Hematopoietic multipotent progenitor cell (in vitro differentiated cells): ENCODE results near the gene CPE. TPM values are rescaled to one million over a fixed set of nuclear protein-coding genes. Genes with fewer than 3 reads are reported as not detected.

Experiments
- DNase-seq, 3 donors: peaks; one replicate each; pipeline ENCODE4 v3.0.0-alpha.2; 2011 to 2015; ENCODE audit warnings: low read depth in 2 of 3, low spot score in 2 of 3
- total RNA-seq: library from RNA; depleted of rRNA; stranded (reverse); fragments of >200 nt; gene quantifications from one replicate; pipeline ENCODE4 v1.2.3, GENCODE V29; 2012

Gene CPE
- total RNA-seq, 1 donor, result under 0.01 TPM

DNA sequence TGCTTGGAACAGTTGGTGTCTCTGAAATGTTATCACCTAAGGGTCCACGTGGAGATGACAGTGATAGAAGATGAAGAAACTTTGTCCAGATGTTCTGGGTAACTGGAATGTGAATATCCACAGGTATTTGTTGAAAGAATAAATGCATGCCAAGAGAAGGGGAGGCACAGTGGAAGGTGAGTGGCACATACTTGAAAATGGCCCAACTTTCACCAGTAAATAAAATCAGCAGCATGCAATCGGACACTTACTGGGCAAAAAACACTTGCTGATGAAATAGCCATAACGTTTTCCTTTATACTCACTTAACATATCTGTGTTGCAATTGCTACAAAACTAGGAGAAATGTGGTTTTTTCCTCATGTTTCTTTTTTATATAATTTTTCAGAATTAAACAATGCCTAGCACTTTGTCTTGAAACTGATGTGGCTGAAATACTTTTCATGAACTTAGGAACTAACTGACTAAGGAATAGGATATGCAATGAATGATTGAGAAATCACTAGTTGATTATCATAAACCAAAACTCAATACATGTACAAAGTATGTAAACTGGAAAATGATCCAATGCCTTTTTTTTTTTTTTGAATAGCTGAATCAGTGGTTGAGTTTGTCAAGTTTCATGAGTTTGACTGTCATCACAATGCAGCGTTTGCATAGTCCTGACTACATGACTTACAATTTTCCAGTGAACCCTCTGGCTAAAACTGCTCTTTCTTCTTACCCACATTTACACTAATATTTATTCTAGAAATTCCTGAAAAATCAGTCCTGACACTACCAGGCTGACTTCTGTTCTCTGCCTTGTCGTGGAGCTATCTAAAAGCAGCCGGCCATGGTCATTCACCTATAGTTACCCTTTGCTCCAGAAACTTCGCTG, 127.4 kb downstream of the CPE start:
- DNase-seq, result no peak

DNA sequence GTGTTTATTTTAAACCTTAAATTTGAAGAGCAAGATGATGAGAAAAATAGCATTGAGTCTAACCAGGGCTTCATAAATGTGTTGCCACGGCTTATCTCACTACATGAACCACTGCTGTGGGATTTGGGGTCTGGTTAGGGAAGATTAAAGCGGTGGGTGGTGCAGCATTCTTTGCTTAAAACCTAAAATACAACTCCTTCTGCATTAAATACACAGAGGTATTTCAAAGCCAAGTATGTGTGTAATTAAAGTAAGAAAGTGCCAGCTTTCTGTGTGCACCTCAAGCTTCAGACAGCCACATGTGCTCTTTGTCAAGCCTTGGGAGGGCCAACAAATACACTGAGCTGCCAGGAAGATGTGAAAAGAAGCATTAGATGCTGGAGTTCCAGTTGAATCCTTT, 128.0 kb downstream of the CPE start:
- peak in 1 of 3 donors; percentile 6 for DNase-seq

DNA sequence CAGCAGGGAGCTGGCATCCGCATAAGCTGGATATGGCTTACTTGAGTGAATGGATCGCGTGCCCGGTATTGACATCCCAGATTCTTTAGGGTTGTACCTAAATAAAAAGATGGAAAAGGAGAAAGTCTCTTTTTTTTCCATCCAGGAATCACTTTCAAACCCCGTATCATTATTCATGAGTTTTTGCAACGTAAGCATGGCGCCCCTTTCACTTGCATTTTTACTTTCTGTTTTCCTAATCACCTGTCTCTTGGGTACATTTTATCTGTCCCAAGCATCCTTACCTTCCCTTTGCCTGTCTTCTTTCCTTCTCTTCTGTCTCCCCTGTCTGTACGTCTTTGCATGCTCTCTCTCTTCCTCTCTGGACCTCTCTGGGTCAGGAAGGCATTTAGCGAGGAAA, 128.6 kb downstream of the CPE start:
- no peak for DNase-seq

DNA sequence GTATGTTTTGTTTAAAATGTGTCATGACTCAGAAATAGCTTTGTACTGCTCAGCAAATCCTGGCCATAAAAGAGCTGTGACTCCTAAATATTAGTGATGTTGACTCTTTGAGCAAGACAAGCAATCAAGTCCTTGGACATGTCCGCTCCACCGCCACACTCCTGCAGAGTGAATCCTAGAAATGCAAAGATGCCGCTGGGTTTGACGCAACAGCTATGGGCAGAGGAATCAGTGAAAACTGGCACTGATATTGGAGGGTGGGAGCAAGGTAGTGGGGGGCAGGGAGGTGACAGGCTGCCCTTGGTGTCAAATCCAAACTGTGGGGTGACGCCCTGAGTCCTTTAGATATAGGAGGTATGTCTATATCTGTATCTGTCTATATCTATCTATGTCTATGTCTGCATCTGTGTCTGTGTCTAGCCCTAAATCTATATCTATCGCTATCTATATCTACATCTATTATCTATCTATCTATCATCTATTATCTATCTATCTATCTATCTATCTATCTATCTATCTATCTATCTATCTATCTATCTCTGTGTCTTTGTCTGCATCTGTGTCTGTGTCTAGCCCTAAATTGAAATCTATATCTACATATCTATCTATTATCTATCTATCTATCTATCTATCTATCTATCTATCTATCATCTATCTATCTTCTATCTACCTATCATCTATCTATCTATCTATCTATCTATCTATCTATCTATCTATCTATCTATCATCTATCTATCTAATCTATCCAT, 129.7 kb downstream of the CPE start:
- DNase-seq, result no peak

DNA sequence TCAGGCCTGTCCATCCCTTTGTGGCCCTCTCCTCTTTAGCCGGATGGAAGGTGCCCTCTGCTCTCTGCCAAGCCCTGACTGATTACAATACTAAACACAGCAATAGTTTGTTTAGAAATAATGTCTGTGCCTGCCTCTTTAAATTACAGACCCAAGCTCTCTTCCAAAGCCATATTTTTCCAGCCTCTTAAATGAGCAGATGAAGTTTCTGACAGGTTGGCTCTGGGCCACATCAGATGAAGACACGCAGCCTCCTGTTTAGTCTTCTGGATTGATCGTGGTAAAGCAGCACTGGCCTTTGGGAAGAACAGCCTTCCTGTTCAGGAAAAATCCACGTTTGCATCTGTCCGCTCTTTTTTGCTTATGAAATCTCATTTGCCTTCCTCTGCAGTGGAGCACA, 133.6 kb downstream of the CPE start:
- DNase-seq, result no peak

DNA sequence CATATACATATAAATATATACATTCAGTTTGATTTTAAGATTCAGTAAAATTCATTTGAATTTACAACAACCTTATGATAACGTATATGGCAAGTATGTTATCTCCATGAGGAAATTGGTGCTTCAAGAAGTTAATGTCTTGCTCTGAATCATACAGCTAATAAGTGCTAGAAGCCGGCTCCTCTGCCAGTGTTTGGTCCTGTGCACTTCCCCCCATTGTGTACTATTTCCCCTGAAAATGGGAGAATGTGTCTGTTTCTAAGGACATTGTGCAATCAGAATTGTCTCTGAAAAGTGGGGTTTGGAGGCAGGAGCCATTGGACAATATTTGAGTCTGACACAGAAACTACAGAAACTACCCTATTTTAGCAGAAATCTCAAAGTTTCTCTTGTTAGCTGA, 135.9 kb downstream of the CPE start:
- DNase-seq, result no peak

DNA sequence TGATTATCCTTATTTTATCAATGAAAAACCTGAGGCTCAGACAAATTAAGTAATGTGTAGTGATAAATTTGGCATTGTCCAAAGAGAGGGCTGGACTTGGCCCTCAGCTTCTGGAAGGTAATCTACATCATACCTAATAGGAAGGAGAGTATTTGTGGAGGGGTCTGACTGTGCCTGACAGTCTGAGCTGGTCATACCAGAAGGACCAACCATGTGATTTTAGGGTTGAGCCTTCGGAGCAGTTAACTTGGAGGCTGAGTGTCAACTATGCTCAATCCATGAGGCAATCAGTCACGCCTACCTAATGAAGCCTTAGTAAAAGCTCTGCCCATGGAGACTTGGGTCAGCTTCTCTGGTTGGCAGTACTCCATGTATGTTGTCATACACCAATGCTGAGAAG, 136.4 kb downstream of the CPE start:
- DNase-seq, result no peak

DNA sequence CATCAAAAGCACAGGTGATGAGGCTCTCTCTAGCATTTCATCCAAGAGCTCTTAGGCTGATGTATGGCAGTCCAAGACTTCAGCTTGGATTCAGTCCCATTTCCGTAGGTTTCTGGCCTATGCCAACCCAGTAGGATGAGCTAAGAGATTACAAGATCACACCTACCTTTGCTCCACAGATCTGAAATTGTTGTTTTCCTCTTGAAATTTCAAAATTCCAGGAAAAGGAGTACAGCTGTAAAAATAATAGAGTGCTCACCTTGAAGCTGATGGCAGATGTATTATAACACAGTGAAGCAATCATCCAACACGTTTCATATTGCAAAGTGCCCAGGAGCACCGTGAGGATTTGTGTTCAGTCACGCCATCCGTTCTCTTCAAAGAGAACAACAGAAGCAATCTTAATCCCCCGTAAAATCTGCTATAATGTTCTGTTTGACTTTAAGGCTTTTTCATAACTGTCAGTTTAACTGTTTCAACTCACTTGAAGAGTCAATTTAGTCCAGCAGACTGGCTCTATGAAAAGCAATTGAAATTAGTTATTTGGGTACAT, 137.5 kb downstream of the CPE start:
- DNase-seq, result no peak

DNA sequence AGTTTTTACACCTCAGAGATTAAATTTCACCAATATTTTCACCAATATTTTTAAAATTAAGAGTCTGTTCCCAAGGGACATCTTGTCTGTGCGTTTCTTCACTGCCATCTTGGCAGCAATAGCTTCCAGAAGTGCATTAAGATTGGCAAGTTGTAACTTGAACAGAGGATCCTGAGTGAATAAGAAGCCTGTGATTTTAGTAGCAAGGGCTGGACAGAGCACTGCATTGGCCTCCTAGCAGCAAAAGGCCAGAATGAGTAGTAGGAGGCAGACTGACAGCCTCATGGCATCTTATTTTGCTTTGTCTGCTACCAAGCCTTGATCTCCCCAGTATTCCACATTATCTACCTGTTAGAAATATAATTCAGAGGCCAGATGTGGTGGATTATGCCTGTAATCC, 138.4 kb downstream of the CPE start:
- no peak for DNase-seq

DNA sequence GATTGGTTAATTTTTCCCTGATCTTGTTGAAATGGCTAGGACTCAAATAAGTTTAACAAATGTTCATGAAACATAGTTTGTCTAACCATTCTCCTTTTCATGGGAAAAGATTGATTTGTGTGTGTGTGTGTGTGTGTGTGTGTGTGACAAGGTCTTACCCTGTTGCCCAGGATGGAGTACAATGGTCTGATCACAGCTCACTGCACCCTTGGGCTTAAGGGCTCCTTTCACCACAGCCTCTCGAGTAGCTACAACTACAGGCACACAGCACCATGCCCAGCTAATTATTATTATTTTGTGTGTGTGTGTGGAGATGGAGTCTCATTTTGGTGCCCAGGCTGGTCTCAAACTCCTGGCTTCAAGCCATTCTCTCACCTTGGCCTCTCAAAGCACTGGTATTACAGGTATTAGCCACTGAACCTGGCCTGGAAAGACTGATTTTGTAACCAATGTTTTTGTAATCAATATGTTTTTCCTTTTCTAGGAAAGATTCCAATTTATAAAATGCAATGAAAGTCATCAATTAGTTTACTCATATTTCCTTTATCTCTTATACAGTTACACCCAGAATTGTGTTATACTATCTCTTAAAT, 139.3 kb downstream of the CPE start:
- DNase-seq, result no peak

DNA sequence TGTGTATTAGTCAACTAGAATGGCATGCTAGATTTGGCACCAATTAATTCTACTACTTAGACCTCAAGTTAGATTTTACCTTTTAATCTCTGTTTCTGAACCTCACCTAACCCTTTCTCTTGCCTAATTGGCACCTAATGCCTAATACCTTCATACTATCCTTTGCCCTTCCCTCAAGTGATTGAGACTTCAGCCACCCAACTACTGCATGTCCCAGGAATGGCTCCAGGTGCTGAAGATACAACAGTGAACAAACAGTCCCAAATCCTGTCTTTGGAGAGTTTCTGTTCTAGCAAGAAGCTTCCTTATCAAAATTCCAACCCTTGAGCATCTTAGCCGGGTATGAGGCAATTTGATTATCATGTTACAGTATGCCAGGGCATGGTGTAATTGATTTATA, 139.9 kb downstream of the CPE start:
- no peak for DNase-seq

DNA sequence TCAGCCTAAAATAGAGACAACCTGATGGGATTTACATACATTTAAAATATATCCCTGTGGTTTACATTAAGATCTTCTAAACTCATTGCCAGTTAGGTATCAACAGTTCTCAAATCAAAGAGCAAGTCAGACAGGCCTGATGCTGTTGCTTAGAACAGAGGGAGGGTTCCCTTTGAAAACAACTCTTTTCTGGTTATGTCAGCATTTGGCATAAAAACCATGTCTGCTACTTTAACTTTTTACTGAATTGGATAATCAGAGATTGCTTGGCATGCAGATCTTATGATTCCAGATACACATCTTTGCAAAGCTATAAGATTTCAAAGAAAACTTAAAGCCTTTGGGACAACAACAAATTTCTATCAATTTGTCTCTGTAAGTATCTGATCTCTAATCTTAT, 140.8 kb downstream of the CPE start:
- no peak for DNase-seq

DNA sequence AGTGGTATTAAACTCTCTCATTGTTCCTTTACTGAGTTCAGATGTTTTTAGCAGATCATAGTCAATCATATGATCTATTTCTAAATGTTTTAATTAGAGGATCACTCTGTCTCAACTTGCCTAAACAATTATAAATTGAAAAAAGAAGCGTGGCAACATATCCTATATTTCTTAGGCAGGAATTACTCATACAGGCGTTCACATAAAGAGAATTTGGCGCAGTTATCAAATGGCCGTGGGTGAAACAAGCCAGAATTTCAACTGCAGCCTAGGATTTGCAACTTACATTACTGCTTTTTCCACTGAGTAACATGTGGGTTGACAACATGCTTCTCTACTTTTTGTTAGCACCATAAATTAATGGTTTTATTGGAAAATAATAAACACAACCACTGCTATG, 141.3 kb downstream of the CPE start:
- DNase-seq, result no peak

DNA sequence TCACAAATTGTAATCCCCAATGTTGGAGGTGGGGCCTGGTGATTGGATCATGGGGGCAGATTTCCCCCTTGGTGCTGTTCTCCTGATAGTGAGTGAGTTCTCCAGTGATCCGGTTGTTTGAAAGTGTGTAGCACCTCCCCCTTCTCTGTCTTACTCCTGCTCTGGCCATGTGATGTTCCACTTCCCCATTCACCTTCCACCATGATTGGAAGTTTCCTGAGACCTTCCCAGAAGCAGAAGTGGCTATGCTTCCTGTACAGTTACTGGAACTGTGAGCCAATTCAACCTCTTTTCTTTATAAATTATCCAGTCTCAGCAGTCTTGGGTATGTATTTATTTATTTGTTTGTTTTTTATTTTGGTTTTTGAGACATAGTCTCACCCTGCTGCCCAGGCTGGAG, 143.2 kb downstream of the CPE start:
- no peak for DNase-seq

DNA sequence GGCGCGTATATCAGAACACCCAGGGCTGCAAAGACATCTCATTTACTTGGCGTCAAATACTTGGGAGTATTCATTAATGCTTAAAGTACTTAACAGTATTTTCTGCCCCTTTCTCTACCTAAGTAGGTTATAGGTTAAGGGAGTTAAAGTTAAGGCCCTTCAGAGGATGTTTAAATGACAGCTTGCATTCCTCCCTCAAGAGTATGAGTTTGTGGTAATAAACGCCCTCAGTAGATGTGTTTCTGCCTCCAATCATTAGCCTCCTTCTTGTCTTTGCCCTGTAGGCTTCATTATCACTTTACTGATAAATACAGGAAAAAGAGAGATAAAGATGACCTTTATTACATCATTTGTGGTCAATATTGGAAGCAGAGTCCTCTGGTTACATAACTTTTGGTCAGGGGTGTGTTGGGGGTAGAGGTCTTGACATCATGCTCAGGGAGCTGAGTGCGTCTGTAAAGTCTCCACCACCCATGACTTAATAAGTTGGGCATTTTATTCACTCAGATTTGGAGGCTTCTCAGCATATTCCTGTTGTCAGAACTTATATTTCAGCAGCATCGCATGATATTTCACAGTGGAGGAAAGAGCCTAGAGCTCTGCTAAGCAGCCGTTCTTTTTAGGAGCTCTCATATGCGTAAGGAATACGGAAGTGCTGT, 145.9 kb downstream of the CPE start:
- no peak for DNase-seq

DNA sequence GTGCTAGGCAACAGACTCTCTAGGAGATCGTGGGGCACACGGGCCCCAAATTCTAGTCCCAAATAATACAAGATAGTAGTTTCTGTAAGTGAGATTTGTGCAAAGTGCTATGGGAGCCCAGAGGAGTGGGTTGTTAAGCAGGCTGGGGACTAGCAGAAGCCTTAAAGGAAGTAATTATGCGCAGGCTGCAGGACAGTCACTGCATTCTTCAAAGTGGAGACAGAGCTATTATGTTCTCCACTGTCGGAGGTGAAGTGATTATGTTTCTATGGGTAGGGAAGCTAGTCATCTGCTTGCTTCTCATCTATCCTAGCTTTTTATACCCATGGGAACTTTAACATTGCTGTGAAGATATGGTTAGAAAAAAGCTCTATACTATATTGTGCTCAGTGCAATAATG, 154.2 kb downstream of the CPE start:
- DNase-seq, result no peak

DNA sequence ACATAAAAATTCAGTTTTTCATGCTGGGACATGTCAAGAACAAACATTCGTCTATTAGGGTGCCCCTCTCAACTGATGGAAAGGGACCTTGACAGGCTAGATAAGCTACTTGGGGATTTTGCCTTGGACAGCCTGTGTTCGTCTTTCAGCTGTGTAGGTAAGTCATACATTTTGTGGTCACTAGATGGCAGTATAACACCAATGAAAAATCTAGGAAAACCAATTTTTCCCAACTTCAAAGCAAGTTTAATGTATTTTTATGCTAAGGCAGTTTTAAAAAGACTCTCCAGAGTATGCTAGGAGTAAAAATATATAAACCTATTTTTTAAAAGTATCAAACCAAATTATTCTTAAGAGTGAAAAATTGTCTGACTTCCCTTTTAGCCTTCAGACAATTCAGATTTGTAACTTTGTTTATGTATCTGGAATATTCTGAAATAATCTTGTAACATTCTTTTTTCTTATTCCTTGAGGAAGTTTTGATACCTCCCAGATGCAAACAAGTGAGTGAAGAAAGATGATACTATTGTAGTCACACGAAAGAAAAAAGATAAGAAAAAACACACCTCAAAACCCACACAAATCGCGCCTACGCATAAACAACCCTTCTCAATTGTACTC, 158.3 kb downstream of the CPE start:
- DNase-seq, result peak in 2 of 3 donors; percentile 23 to 68

DNA sequence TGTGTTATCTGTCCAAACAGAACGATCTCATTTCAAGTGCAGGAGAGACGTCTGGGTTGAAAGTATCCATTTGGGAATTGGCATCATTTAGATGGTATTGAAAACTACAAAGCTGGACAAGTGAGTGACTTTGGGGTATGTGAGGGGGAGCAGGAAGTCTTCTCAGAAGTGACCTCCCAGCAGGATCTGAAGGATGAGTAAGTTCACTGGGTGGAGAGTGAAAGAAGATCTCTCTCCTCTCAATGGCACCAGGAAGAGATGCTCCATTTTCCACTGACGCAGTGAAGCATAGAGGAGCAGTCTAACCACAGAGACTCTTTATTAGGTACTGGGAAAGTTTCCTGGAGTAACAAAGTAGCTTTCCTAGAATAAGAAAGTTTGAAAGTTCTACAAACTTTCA, 161.0 kb downstream of the CPE start:
- no peak for DNase-seq

DNA sequence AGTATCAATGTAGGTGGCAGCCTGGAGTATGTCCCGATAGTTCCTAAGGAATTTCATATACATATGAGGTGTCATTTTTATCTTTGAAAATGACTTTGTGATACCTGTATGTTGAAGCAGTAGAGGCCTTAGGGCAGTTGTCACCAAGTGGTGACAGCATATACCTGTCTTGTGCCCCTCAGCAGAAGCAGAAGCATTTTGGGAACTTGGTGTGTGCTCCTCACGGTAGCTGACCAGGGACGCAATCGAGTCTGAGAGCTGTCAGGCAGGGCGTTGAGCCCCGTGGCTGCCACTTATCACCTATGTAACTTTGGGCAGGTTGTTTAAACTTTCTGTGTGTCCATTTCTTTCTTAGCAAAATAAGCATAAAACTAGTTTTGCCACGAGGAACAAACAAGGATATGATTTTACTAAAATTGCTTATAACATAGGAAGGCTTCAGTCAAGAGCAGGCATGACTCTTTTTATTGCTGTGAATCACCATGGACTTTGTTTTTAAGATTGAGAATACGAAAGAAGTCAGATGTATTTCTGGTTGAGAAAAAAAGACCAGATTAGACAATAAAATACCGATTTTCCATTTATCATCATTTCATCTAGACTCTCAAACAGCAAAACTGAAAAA, 161.5 kb downstream of the CPE start:
- no peak for DNase-seq

DNA sequence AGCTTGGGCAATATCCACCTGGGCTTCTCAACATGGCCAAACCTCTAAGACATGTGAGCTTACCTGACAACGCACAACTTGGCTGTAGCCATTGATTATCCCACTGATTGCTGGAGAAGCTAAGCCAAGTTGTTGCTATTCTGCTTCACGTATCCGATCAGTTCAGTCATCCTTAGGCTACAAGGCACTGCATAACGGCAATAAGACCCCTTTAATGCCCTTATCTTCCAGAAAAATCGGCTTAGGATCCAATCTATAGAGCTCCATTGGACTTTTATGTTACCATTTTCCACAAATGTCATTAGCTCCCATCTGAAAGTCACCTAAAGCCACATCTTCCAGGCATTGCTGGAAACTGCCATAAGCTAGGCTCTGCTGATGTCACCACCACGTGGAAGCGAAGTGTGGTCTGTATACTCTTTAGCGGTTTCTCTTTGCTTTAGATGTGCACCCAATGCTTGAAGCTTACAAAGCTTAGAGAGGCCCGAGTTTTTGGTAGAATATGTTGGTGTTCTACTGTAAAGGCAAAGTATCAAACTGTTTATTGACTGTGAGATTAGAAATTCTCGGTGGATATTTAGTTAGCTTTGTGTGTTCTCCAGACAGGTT, 163.1 kb downstream of the CPE start:
- DNase-seq, result no peak
